ENCODE results near the gene CISTR.
"Not testable (repeated sequence)": the region's sequence is repeated elsewhere in the genome, so short reads cannot be mapped to it uniquely, and the experiment has no call there.

CISTR gene

DNA sequence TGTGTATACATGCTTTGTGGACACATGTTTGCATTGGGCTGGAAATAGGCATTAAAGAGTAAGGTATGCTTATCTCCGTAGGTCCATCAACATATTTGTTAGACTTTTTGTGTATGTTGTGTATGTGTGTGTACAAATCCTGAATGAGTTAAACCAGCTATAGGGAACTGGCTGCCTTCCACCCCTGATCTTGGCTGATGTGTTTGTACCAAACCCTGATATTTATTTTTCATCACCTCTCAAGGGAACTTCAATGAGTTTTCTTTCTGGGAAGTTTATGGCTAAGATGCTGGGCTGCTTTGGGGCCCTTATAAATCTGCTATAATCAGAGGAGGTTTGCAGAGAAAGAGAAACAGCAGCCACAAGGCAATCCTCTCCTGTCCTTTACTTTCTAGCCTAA, 37.1 kb upstream of the CISTR start:
- no peak for DNase-seq (ENCODE audit: low read depth)
- TF ChIP-seq, protein P1, sequence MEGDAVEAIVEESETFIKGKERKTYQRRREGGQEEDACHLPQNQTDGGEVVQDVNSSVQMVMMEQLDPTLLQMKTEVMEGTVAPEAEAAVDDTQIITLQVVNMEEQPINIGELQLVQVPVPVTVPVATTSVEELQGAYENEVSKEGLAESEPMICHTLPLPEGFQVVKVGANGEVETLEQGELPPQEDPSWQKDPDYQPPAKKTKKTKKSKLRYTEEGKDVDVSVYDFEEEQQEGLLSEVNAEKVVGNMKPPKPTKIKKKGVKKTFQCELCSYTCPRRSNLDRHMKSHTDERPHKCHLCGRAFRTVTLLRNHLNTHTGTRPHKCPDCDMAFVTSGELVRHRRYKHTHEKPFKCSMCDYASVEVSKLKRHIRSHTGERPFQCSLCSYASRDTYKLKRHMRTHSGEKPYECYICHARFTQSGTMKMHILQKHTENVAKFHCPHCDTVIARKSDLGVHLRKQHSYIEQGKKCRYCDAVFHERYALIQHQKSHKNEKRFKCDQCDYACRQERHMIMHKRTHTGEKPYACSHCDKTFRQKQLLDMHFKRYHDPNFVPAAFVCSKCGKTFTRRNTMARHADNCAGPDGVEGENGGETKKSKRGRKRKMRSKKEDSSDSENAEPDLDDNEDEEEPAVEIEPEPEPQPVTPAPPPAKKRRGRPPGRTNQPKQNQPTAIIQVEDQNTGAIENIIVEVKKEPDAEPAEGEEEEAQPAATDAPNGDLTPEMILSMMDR (IDR thresholded peaks at IDR 0.05; ENCODE audit: insufficient read depth, low read depth, low read length, missing control alignments): no peak
- H3K4me3 ChIP-seq (ENCODE audit: low read depth, low read length): no peak overlapping the region

DNA sequence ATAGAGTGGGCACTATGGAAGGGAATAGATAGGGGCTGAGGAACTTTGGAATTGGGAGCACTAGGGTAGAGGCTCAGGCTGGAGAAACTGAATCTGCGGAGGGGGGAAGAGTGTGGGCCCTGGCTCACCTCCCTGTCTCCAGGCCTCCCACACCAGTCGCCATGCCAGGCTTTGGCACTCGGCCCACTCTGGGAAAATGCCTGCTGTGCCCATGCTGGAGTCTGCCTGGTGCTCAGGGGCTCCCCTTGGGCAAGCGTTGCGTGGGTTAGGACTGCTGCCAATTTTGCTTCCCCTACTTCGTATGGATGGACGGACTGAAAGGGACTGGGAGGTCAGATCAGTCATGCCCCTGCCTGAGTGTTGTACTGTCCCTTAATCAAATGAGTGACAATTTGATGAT, 34.6 kb upstream of the CISTR start:
- no peak overlapping the region for H3K4me3 ChIP-seq (ENCODE audit: low read depth, low read length)
- TF ChIP-seq, protein P1 (IDR thresholded peaks at IDR 0.05; ENCODE audit: insufficient read depth, low read depth, low read length, missing control alignments): no peak
- DNase-seq (ENCODE audit: low read depth): no peak

DNA sequence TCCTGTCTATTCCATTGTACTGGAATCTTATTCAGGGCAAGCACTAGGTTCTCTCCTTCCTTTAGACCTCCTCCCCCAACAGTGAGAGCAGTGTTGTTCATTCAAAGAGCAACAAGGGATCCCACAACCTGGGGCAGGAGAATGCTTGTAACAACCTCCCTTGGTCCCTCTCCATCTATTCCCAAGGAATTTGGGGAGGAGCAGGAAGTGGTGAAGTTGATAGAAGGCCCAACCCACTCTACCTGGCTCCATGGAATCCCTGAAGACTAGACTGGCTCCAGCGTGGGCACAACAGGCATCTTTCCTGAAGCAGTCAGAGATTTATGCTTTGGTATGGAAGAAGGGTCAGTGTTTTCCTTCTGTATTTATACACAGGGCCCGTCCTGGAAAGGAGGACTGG, 33.4 kb upstream of the CISTR start:
- DNase-seq (ENCODE audit: low read depth): no peak
- TF ChIP-seq, protein P1 (IDR thresholded peaks at IDR 0.05; ENCODE audit: insufficient read depth, low read depth, low read length, missing control alignments): no peak

DNA sequence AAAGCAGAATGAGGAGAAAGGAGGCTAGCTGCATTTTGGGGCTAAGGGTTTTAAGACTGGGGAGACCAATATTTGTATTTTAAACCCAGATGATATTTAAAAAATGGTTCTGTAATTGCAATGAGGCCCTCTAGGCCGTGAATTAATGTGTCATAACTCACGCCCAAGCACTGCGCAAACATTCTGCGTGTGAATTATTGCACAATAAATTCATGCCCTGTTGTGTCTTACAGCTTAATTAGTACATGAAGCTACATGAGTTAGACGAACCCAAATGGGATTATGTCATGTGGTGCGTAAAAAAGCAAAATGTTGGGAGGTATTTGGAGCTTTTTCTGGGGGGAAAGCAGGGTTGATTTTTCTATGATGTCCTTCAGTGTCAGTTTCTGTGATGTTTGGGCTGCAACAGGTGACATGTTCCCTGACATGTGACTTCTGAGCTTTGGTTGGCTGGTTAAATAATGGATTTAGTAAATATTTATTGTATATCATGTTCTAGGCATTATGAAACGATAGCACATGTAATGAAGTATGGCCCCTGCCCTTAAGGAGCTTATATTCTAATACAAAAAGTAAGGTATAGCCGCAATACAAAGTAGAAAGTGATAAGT, 30.4 kb upstream of the CISTR start:
- DNase-seq (ENCODE audit: low read depth): no peak
- no peak overlapping the region for H3K4me3 ChIP-seq (ENCODE audit: low read depth, low read length)
- TF ChIP-seq, protein P1 (IDR thresholded peaks at IDR 0.05; ENCODE audit: insufficient read depth, low read depth, low read length, missing control alignments): no peak

More for the DNA sequence above, 33.4 kb upstream of the CISTR start:
- H3K4me3 ChIP-seq (ENCODE audit: low read depth, low read length): no peak overlapping the region

DNA sequence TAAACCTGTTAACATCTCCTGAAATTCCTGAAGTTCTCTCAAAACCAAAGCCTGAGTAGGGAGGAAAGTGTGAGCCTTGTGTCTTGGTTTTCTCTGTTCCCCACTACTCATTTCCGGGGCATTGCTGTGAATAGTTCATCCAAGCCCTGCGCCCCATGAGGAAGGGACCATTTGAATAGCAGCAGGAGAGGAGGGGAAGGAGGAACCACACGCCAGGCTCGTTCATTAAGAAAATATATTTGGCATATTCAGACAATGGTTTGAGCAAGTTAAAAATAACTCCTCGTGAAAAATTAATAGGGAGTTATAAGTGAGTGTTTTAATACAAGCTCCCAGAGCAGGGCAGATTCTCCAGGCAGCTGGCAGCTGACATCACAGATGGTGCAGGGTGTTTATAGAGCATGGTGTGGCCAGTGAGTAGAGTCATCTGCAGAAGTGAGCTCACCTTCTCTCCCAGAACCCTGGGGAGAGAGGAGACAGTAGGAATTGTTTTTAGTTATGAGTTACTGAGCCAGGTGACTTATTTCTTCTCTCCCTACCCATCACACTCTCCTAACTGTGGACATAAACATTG, 29.5 kb upstream of the CISTR start:
- no peak for DNase-seq (ENCODE audit: low read depth)
- no peak overlapping the region for H3K4me3 ChIP-seq (ENCODE audit: low read depth, low read length)
- TF ChIP-seq, protein P1 (IDR thresholded peaks at IDR 0.05; ENCODE audit: insufficient read depth, low read depth, low read length, missing control alignments): no peak

DNA sequence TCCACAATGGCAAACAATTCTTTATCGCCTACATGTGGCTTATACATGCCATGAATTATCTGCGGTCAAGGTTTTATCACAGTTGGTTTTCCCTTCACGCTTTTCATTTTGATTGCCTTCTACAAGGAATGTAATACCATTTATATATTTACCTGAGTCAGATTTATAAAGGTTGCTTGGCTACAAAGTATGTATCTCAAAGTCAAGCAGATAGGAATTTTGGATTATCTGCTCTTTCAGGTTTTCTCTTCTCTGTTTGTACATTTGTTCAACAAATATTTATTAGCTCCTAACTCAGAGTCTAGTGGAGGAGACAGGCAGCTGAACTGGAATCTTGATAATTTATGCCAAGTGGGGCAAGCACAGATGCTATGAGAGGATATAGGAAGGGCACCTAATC, 28.5 kb upstream of the CISTR start:
- DNase-seq (ENCODE audit: low read depth): no peak
- no peak overlapping the region for H3K4me3 ChIP-seq (ENCODE audit: low read depth, low read length)
- TF ChIP-seq, protein P1 (IDR thresholded peaks at IDR 0.05; ENCODE audit: insufficient read depth, low read depth, low read length, missing control alignments): no peak

DNA sequence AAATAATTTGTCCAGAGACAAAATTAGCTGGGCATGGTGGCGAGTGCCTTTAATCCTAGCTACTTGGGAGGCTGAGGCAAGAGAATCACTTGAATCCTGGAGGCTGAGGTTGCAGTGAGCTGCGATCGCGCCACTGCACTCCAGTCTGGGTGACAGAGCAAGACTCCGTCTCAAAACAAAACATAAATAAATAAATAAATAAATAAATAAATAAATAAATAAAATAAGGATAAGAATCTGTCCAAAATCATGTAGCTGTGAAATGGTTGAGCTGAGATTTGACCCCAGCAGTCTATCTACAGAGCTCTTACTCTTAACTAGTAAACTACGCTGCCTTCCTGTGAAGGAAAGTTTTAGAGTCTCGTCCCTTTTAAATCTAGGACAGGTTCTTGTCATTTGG, 27.9 kb upstream of the CISTR start:
- H3K4me3 ChIP-seq (ENCODE audit: low read depth, low read length); DNase-seq (ENCODE audit: low read depth): not testable (repeated sequence)

Data from GM12865 (cell line).